ENCODE results near the gene LINGO3.

- TF ChIP-seq CTCF (IDR thresholded peaks at IDR 0.05) (no peak), POLR2A (IDR thresholded peaks at IDR 0.05) (no peak), EP300 (IDR thresholded peaks at IDR 0.05) (no peak)
These were observed 22.8 kb upstream of the LINGO3 start for GRCh38 chr19:2330632-2331284.

Data from suprapubic skin (tissue), 3 donors.